Sigmoid colon (tissue), 3 donors: Measurements from ENCODE around the gene KIAA1614.

Source experiments
- CTCF ChIP-seq, 4 experiments: fragments of 450-650 bp in 3 of 4; fragments of 200-600 bp in 1 of 4; IDR thresholded peaks; one replicate each; pipeline ENCODE4 v1.5.1; 2016 to 2019; ENCODE audit warnings: antibody characterized with exemption in 4 of 4, mild to moderate bottlenecking in 3 of 4, moderate library complexity in 2 of 4
- POLR2A ChIP-seq, 2 donors: fragments of 450-650 bp; IDR thresholded peaks; one replicate each; pipeline ENCODE4 v1.6.1; 2016; ENCODE audit warnings: antibody characterized with exemption in 2 of 2, mild to moderate bottlenecking in 2 of 2, moderate library complexity in 2 of 2

- no peak for TF ChIP-seq CTCF (IDR thresholded peaks at IDR 0.05)
- TF ChIP-seq POLR2A (IDR thresholded peaks at IDR 0.05), result no peak
Observed at GRCh38 chr1:180934563-180934962, 21.9 kb downstream of the KIAA1614 start.
